Measurements from ENCODE around the gene PSG4.
"Not testable (repeated sequence)": the region's sequence is repeated elsewhere in the genome, so short reads cannot be mapped to it uniquely, and the experiment has no call there.

PSG4 gene

GRCh38 chr19:43207991-43208390 lies 2.6 kb upstream of the PSG4 start:
- TF ChIP-seq CTCF (IDR thresholded peaks at IDR 0.05; ENCODE audit: low read depth, low read length), result no peak
- no peak for DNase-seq (ENCODE audit: extremely low read depth, low read depth)

- not testable (repeated sequence) for DNase-seq (ENCODE audit: extremely low read depth, low read depth)
- TF ChIP-seq CTCF (IDR thresholded peaks at IDR 0.05; ENCODE audit: low read depth, low read length), result peak; percentile 60
Observed at GRCh38 chr19:43207174-43207573, 1.7 kb upstream of the PSG4 start.

- DNase-seq (ENCODE audit: extremely low read depth, low read depth), result not testable (repeated sequence)
Observed at GRCh38 chr19:43203611-43204010, 1.8 kb downstream of the PSG4 start.

GRCh38 chr19:43201891-43202290 lies 3.5 kb downstream of the PSG4 start:
- DNase-seq (ENCODE audit: extremely low read depth, low read depth), result not testable (repeated sequence)

- DNase-seq (ENCODE audit: extremely low read depth, low read depth), result peak; percentile 28
Observed at GRCh38 chr19:43201337-43201801, 4.1 kb downstream of the PSG4 start.

- peak; percentile 10 for TF ChIP-seq CTCF (IDR thresholded peaks at IDR 0.05; ENCODE audit: low read depth, low read length)
- DNase-seq (ENCODE audit: extremely low read depth, low read depth), result not testable (repeated sequence)
Observed at GRCh38 chr19:43198686-43199419, 6.6 kb downstream of the PSG4 start.

- DNase-seq (ENCODE audit: extremely low read depth, low read depth), result not testable (repeated sequence)
Observed at GRCh38 chr19:43197666-43198397, 7.6 kb downstream of the PSG4 start.

- not testable (repeated sequence) for DNase-seq (ENCODE audit: extremely low read depth, low read depth)
Observed at GRCh38 chr19:43194397-43194796, 11.0 kb downstream of the PSG4 start.

- not testable (repeated sequence) for DNase-seq (ENCODE audit: extremely low read depth, low read depth)
Observed at GRCh38 chr19:43192381-43193155, 12.9 kb downstream of the PSG4 start.

GRCh38 chr19:43188092-43188491 lies 17.3 kb downstream of the PSG4 start:
- TF ChIP-seq CTCF (IDR thresholded peaks at IDR 0.05; ENCODE audit: low read depth, low read length), result peak; percentile 42
- not testable (repeated sequence) for DNase-seq (ENCODE audit: extremely low read depth, low read depth)

GRCh38 chr19:43186311-43186935 lies 19.0 kb downstream of the PSG4 start, which contains the start of gene PSG5:
Gene PSG5, minus strand, starts transcription at chr19:43186536. Its CDS starts 131 bp downstream, at chr19:43186405.
- not testable (repeated sequence) for DNase-seq (ENCODE audit: extremely low read depth, low read depth)

GRCh38 chr19:43181869-43182771 lies 23.3 kb downstream of the PSG4 start:
- peak; percentile 32 for DNase-seq (ENCODE audit: extremely low read depth, low read depth)

- DNase-seq (ENCODE audit: extremely low read depth, low read depth), result not testable (repeated sequence)
Observed at GRCh38 chr19:43179569-43180147, 25.8 kb downstream of the PSG4 start.
